Hepatocyte (in vitro differentiated cells): ENCODE results near the gene DAB2. TPM values are rescaled to one million over a fixed set of nuclear protein-coding genes. Genes with fewer than 3 reads are reported as not detected.

Source experiments
- DNase-seq: peaks from one replicate; pipeline ENCODE4 v3.0.0-alpha.2; 2016; ENCODE audit warnings: low spot score
- H2AFZ ChIP-seq: fragments of 200-600 bp; sonication (generic); 2 replicates; pipeline ENCODE4 v1.6.0; 2016; ENCODE audit warnings: antibody characterized with exemption, mild to moderate bottlenecking
- H3K27ac ChIP-seq: fragments of 200-600 bp; sonication (generic); 2 replicates; pipeline ENCODE4 v1.5.1; 2016; ENCODE audit warnings: mild to moderate bottlenecking
- H3K27me3 ChIP-seq: fragments of 200-600 bp; sonication (generic); 2 replicates; pipeline ENCODE4 v1.6.1; 2016
- H3K36me3 ChIP-seq: fragments of 200-600 bp; sonication (generic); replicated peaks from 2 replicates; pipeline ENCODE4 v1.5.1; 2016; ENCODE audit warnings: low read depth; ENCODE audit not compliant: insufficient read depth
- H3K4me1 ChIP-seq: fragments of 200-600 bp; sonication (generic); 2 replicates; pipeline ENCODE4 v1.5.1; 2016; ENCODE audit warnings: mild to moderate bottlenecking, moderate library complexity; ENCODE audit not compliant: insufficient read depth
- H3K4me2 ChIP-seq: fragments of 200-600 bp; sonication (generic); 2 replicates; pipeline ENCODE4 v1.6.0; 2016
- H3K4me3 ChIP-seq: fragments of 200-600 bp; sonication (generic); 2 replicates; pipeline ENCODE4 v1.5.1; 2016; ENCODE audit warnings: mild to moderate bottlenecking
- H3K79me2 ChIP-seq: fragments of 200-600 bp; sonication (generic); 2 replicates; pipeline ENCODE4 v1.6.0; 2017; ENCODE audit warnings: mild to moderate bottlenecking
- H3K9me2 ChIP-seq: fragments of 200-600 bp; sonication (generic); replicated peaks from 2 replicates; pipeline ENCODE4 v1.6.0; 2017; ENCODE audit warnings: mild to moderate bottlenecking; ENCODE audit not compliant: insufficient read depth
- H3K9me3 ChIP-seq: fragments of 200-600 bp; sonication (generic); 2 replicates; pipeline ENCODE4 v1.5.1; 2016; ENCODE audit warnings: low read depth, mild to moderate bottlenecking
- H4K20me1 ChIP-seq: fragments of 200-600 bp; sonication (generic); 2 replicates; pipeline ENCODE4 v1.6.0; 2016; ENCODE audit warnings: mild to moderate bottlenecking; ENCODE audit not compliant: insufficient read depth, poor library complexity, severe bottlenecking
- CTCF ChIP-seq: fragments of 200-600 bp; sonication (generic); IDR thresholded peaks from 2 replicates; pipeline ENCODE4 v1.5.1; 2016; ENCODE audit warnings: antibody characterized with exemption, mild to moderate bottlenecking; ENCODE audit not compliant: poor library complexity
- EZH2 ChIP-seq: fragments of 200-600 bp; sonication (generic); IDR thresholded peaks from 2 replicates; pipeline ENCODE4 v1.6.1; 2016; ENCODE audit warnings: antibody characterized with exemption, mild to moderate bottlenecking, borderline replicate concordance
- EZH2phosphoT487 ChIP-seq: fragments of 200-600 bp; sonication (generic); IDR thresholded peaks from one replicate; pipeline ENCODE4 v1.6.1; 2018; ENCODE audit warnings: antibody characterized with exemption, mild to moderate bottlenecking, low read depth, moderate library complexity; ENCODE audit not compliant: unreplicated experiment, severe bottlenecking
- WGBS: methylation state at CpG from one replicate; pipeline ENCODE4 v1.1.6; 2016; ENCODE audit warnings: low lambda C conversion rate; ENCODE audit errors: missing lambda C conversion rate; 5-methylcytosine and 5-hydroxymethylcytosine counted together
- polyA plus RNA-seq: library from polyadenylated mRNA; unstranded; fragments of >200 nt; fragmentation: Nextera tagmentation; extraction: Ambion mirVana; gene quantifications from 2 replicates; pipeline ENCODE4 v1.2.1, GENCODE V29; 2016
- total RNA-seq: library from RNA; depleted of rRNA; stranded (reverse); fragments of >200 nt; gene quantifications from 2 replicates; pipeline ENCODE4 v1.2.3, GENCODE V29; 2014

DAB2 gene
- total and polyA plus RNA-seq, 2 experiments from 2014 or later: 98.9 to 130 TPM

GRCh38 chr5:39395521-39395920 lies 29.3 kb downstream of the DAB2 start:
- Histone ChIP-seq H4K20me1 (no peaks in the 10 kb centered on the region), H3K4me2 (no peak overlapping the region), H3K27ac (no peak overlapping the region), H3K4me3 (no peak overlapping the region), H3K9me2 (no peaks in the 10 kb centered on the region), H3K9me3 (no peaks in the 10 kb centered on the region), H3K4me1 (peaks cover 27% of the 10 kb centered on the region), H3K27me3 (no peaks in the 10 kb centered on the region), H3K36me3 (peaks cover 4% of the 10 kb centered on the region), H2AFZ (no peak overlapping the region), H3K79me2 (peaks cover 50% of the 10 kb centered on the region)
- DNase-seq: no peak
- no peak for TF ChIP-seq EZH2phosphoT487

GRCh38 chr5:39394946-39395345 lies 29.8 kb downstream of the DAB2 start:
- no peak overlapping the region for H3K27ac ChIP-seq
- H3K4me1 ChIP-seq: peaks cover 23% of the 10 kb centered on the region
- TF ChIP-seq CTCF (no peak), EZH2 (no peak), EZH2phosphoT487 (no peak)
- no peak overlapping the region for H3K4me2 ChIP-seq
- 78% methylated on average over 3 of the region's 3 CpGs for WGBS
- H3K27me3 ChIP-seq: no peaks in the 10 kb centered on the region
- H4K20me1 ChIP-seq: no peaks in the 10 kb centered on the region
- no peak overlapping the region for H3K4me3 ChIP-seq
- no peak overlapping the region for H2AFZ ChIP-seq
- no peak for DNase-seq
- H3K9me3 ChIP-seq: no peaks in the 10 kb centered on the region
- H3K36me3 ChIP-seq: peaks cover 4% of the 10 kb centered on the region
- peaks cover 50% of the 10 kb centered on the region for H3K79me2 ChIP-seq
- no peaks in the 10 kb centered on the region for H3K9me2 ChIP-seq

- Histone ChIP-seq H4K20me1 (no peaks in the 10 kb centered on the region), H3K36me3 (peaks cover 4% of the 10 kb centered on the region), H2AFZ (no peak overlapping the region), H3K27me3 (no peaks in the 10 kb centered on the region), H3K4me1 (peaks cover 8% of the 10 kb centered on the region), H3K9me2 (no peaks in the 10 kb centered on the region), H3K79me2 (peaks cover 21% of the 10 kb centered on the region), H3K4me2 (no peak overlapping the region), H3K4me3 (no peak overlapping the region), H3K27ac (no peak overlapping the region), H3K9me3 (no peaks in the 10 kb centered on the region)
- TF ChIP-seq EZH2 (no peak), EZH2phosphoT487 (no peak), CTCF (no peak)
- 99% methylated on average over 3 of the region's 3 CpGs for WGBS
- DNase-seq: no peak
These were observed 33.8 kb downstream of the DAB2 start for GRCh38 chr5:39390945-39391344.

- no peak overlapping the region for H3K4me3 ChIP-seq
- no peaks in the 10 kb centered on the region for H3K9me2 ChIP-seq
- no peak overlapping the region for H2AFZ ChIP-seq
- no peak overlapping the region for H3K4me2 ChIP-seq
- no peaks in the 10 kb centered on the region for H3K4me1 ChIP-seq
- peaks cover 4% of the 10 kb centered on the region for H3K36me3 ChIP-seq
- DNase-seq: no peak
- no peak overlapping the region for H3K27ac ChIP-seq
- TF ChIP-seq CTCF (no peak), EZH2phosphoT487 (no peak), EZH2 (no peak)
- H3K9me3 ChIP-seq: no peaks in the 10 kb centered on the region
- WGBS: 91% methylated on average over 2 of the region's 2 CpGs
- peaks cover 3% of the 10 kb centered on the region for H3K79me2 ChIP-seq
- no peaks in the 10 kb centered on the region for H3K27me3 ChIP-seq
- no peaks in the 10 kb centered on the region for H4K20me1 ChIP-seq
These were observed 37.5 kb downstream of the DAB2 start for GRCh38 chr5:39387293-39387692.
